Stimulated activated CD4-positive, alpha-beta T cell treated with anti-CD3 and anti-CD28 coated beads, Interleukin-4, amount 100 ng/mL, for 24 hours (primary cell): Measurements from ENCODE around the gene WDR82.

Experiments used
- DNase-seq: peaks from one replicate; pipeline ENCODE4 v3.0.0-alpha.2; 2020

WDR82 gene

GRCh38 chr3:52236424-52236886 is 42.0 kb downstream of the WDR82 start:
- no peak for DNase-seq

- DNase-seq: no peak
Measured at GRCh38 chr3:52234516-52235447, 43.7 kb downstream of the WDR82 start.

- DNase-seq: no peak
Measured at GRCh38 chr3:52233968-52234367, 44.5 kb downstream of the WDR82 start.

- no peak for DNase-seq
Measured at GRCh38 chr3:52233108-52233591, 45.3 kb downstream of the WDR82 start.

GRCh38 chr3:52232279-52233107 is 46.0 kb downstream of the WDR82 start:
- DNase-seq: peak; percentile 43

GRCh38 chr3:52231502-52232278 is 46.8 kb downstream of the WDR82 start:
- DNase-seq: peak; percentile 91

GRCh38 chr3:52230889-52231499 is 47.5 kb downstream of the WDR82 start:
- no peak for DNase-seq

- DNase-seq: no peak
Measured at GRCh38 chr3:52230461-52230860, 48.0 kb downstream of the WDR82 start.

- DNase-seq: no peak
Measured at GRCh38 chr3:52229656-52230055, 48.8 kb downstream of the WDR82 start.

- DNase-seq: no peak
Measured at GRCh38 chr3:52228751-52229291, 49.6 kb downstream of the WDR82 start.

- DNase-seq: no peak
Measured at GRCh38 chr3:52228266-52228665, 50.2 kb downstream of the WDR82 start.

- no peak for DNase-seq
Measured at GRCh38 chr3:52227766-52228165, 50.7 kb downstream of the WDR82 start.

GRCh38 chr3:52227117-52227516 is 51.3 kb downstream of the WDR82 start:
- DNase-seq: no peak

- DNase-seq: no peak
Measured at GRCh38 chr3:52226229-52226817, 52.1 kb downstream of the WDR82 start.

- DNase-seq: peak; percentile 30
Measured at GRCh38 chr3:52225452-52226228, 52.8 kb downstream of the WDR82 start, which contains the start of gene TLR9. TLR9 (minus strand) TSS chr3:52225645; CDS start chr3:52225529, 116 bp downstream.

GRCh38 chr3:52223449-52224408 is 54.7 kb downstream of the WDR82 start:
- no peak for DNase-seq

- DNase-seq: no peak
Measured at GRCh38 chr3:52222319-52223221, 55.9 kb downstream of the WDR82 start.
